B cell (primary cell): ENCODE measurements around the gene CDH18. TPM values are rescaled to one million over a fixed set of nuclear protein-coding genes. Genes with fewer than 3 reads are reported as not detected.

Source experiments
- ATAC-seq: fragments of 200-7000 bp; cut with Tn5 transposase; one replicate; pipeline ENCODE4 v1.10.0; 2021; ENCODE audit warnings: low read depth, mild to moderate bottlenecking, moderate number of reproducible peaks, moderate library complexity
- CTCF ChIA-PET: fragments of 350-600 bp; sonication (Branson Sonifier 250); formaldehyde crosslinking; loops from one replicate; lab custom pipeline; 2021; ENCODE audit warnings: antibody characterized with exemption, inconsistent platforms; lab: Charles Lee
- POLR2A ChIA-PET: fragments of 350-600 bp; sonication (Branson Sonifier 250); formaldehyde crosslinking; loops from one replicate; lab custom pipeline; 2021; ENCODE audit warnings: antibody characterized with exemption; lab: Charles Lee
- DNase-seq: peaks from one replicate; pipeline ENCODE4 v3.0.0; 2013
- H2AFZ ChIP-seq: 2 replicates; pipeline ENCODE4 v1.6.1; 2012; ENCODE audit warnings: mild to moderate bottlenecking, low read depth, low read length; ENCODE audit not compliant: insufficient read depth, poor library complexity, severe bottlenecking
- H3K27ac ChIP-seq, 2 donors: 1 replicate in 1 of 2; 2 replicates in 1 of 2; pipeline ENCODE4 v1.5.1; 2012 to 2013; ENCODE audit warnings: low read length in 2 of 2, mild to moderate bottlenecking in 2 of 2, moderate library complexity in 1 of 2
- H3K27me3 ChIP-seq, 4 experiments: fragments of 200-600 bp in 1 of 4; sonication (generic) in 1 of 4; replicated peaks in 1 of 4; 1 replicate in 2 of 4; 2 replicates in 2 of 4; pipeline versions ENCODE4 v1.6.1 to v1.7.0; 2013 to 2016; ENCODE audit warnings: low read length in 3 of 4, mild to moderate bottlenecking in 2 of 4, mixed read lengths in 1 of 4, moderate library complexity in 1 of 4; ENCODE audit not compliant: insufficient read depth in 4 of 4, control insufficient read depth in 3 of 4; ENCODE audit errors: control extremely low read depth in 1 of 4
- H3K36me3 ChIP-seq, 2 experiments: replicated peaks in 1 of 2; 1 replicate in 1 of 2; 2 replicates in 1 of 2; pipeline versions ENCODE4 v1.6.1 to v1.7.1; 2013; ENCODE audit warnings: low read length in 1 of 2; ENCODE audit not compliant: insufficient read depth in 2 of 2, control insufficient read depth in 1 of 2; ENCODE audit errors: control extremely low read depth in 1 of 2, extremely low read depth in 1 of 2
- H3K4me1 ChIP-seq, 2 donors: fragments of 200-600 bp in 1 of 2; sonication (generic) in 1 of 2; 1 replicate in 1 of 2; 2 replicates in 1 of 2; pipeline versions ENCODE4 v1.5.1 to v1.6.1; 2013 to 2017; ENCODE audit warnings: low read length in 2 of 2; ENCODE audit not compliant: control insufficient read depth in 2 of 2, insufficient read depth in 2 of 2
- H3K4me2 ChIP-seq: replicated peaks from 2 replicates; pipeline ENCODE3; 2012; ENCODE audit warnings: mild to moderate bottlenecking, low read depth, low read length; ENCODE audit not compliant: poor library complexity, severe bottlenecking
- H3K4me3 ChIP-seq, 5 experiments: fragments of 200-600 bp in 1 of 5; sonication (generic) in 1 of 5; 1 replicate in 3 of 5; 2 replicates in 2 of 5; pipeline versions ENCODE4 v1.5.1 to v1.7.0; 2011 to 2016; ENCODE audit warnings: low read length in 4 of 5, mild to moderate bottlenecking in 4 of 5, low read depth in 2 of 5, control low read depth in 1 of 5, moderate library complexity in 1 of 5; ENCODE audit not compliant: insufficient read depth in 1 of 5; ENCODE audit errors: control extremely low read depth in 1 of 5, extremely low read depth in 1 of 5
- H3K79me2 ChIP-seq: fragments of 200-600 bp; sonication (generic); one replicate; pipeline ENCODE4 v1.6.0; 2016; ENCODE audit warnings: low read length; ENCODE audit not compliant: control insufficient read depth, insufficient read depth
- H3K9ac ChIP-seq: fragments of 200-600 bp; sonication (generic); 2 replicates; pipeline ENCODE4 v1.6.1; 2017; ENCODE audit warnings: mild to moderate bottlenecking, low read length, moderate library complexity
- H3K9me3 ChIP-seq, 3 donors: one replicate each; pipeline versions ENCODE4 v1.6.1 to v1.7.1; 2013; ENCODE audit warnings: low read length in 2 of 3; ENCODE audit not compliant: control insufficient read depth in 2 of 3, insufficient read depth in 1 of 3; ENCODE audit errors: control extremely low read depth in 1 of 3
- H4K20me1 ChIP-seq: 2 replicates; pipeline ENCODE4 v1.6.0; 2012; ENCODE audit warnings: mild to moderate bottlenecking, low read length; ENCODE audit not compliant: insufficient read depth, control insufficient read depth, poor library complexity, severe bottlenecking
- H3K27ac Mint-ChIP-seq: one replicate; pipeline ENCODE4 v1.8.0; 2021; ENCODE audit warnings: mixed read lengths
- H3K27me3 Mint-ChIP-seq: one replicate; pipeline ENCODE4 v1.8.0; 2021; ENCODE audit warnings: mixed read lengths
- H3K4me1 Mint-ChIP-seq: one replicate; pipeline ENCODE4 v1.8.0; 2021; ENCODE audit warnings: mixed read lengths
- H3K4me3 Mint-ChIP-seq: one replicate; pipeline ENCODE4 v1.8.0; 2021; ENCODE audit warnings: mixed read lengths
- H3K9me3 Mint-ChIP-seq: one replicate; pipeline ENCODE4 v1.8.0; 2022; ENCODE audit warnings: mixed read lengths; ENCODE audit not compliant: insufficient read depth
- CTCF ChIP-seq: fragments of 200-600 bp; IDR thresholded peaks from one replicate; pipeline ENCODE4 v1.8.0; 2022; ENCODE audit warnings: antibody characterized with exemption, mild to moderate bottlenecking
- EZH2 ChIP-seq: IDR thresholded peaks from 2 replicates; pipeline ENCODE4 v1.6.1; 2012; ENCODE audit warnings: borderline replicate concordance, low read depth, mild to moderate bottlenecking, moderate library complexity, low read length; ENCODE audit not compliant: insufficient read depth, poor library complexity, severe bottlenecking
- WGBS: methylation state at CpG from one replicate; pipeline ENCODE4 v1.1.5; 2013; ENCODE audit warnings: missing lambda C conversion rate; ENCODE audit not compliant: insufficient coverage; 5-methylcytosine and 5-hydroxymethylcytosine counted together
- intact Hi-C: fragments of 100-400 bp; cut with micrococcal nuclease; formaldehyde crosslinking; loops from one replicate; pipeline ENCODE4 v1.10.0; 2022
- polyA plus RNA-seq: library from polyadenylated mRNA; depleted of rRNA; stranded (reverse); fragments of >200 nt; gene quantifications from 2 replicates; pipeline ENCODE4 v1.2.3, GENCODE V29; 2012
- total RNA-seq, 2 donors: library from RNA; stranded (reverse); fragments of 120-200 nt in 1 of 2; gene quantifications; 1 replicate in 1 of 2; 2 replicates in 1 of 2; pipeline versions ENCODE4 v1.2.3 to v1.2.4, GENCODE V29; 2013 to 2022

CDH18 gene
- total and polyA plus RNA-seq, 2 donors (not counting 1 experiment from before 2014, with no cell fraction given) = not detected

GRCh38 chr5:19554524-19554923 lies 433.5 kb downstream of the CDH18 start:
- Mint-ChIP-seq H3K9me3 (peaks cover 6% of the 10 kb centered on the region), H3K4me3 (no peak overlapping the region), H3K4me1 (no peaks in the 10 kb centered on the region), H3K27me3 (no peaks in the 10 kb centered on the region), H3K27ac (no peak overlapping the region)
- no peaks in the 10 kb centered on the region for H4K20me1 ChIP-seq
- no peak overlapping the region for H3K4me2 ChIP-seq
- H3K4me1 ChIP-seq = no peaks in the 10 kb centered on the region
- DNase-seq = no peak
- H2AFZ ChIP-seq = no peak overlapping the region
- ATAC-seq = no peak
- no peaks in the 10 kb centered on the region for H3K79me2 ChIP-seq
- ChIA-PET POLR2A (no interaction called here), CTCF (no interaction called here)
- H3K27me3 ChIP-seq = no peaks in the 10 kb centered on the region
- H3K27ac ChIP-seq = no peak overlapping the region
- no peak overlapping the region for H3K4me3 ChIP-seq
- no peaks in the 10 kb centered on the region for H3K36me3 ChIP-seq
- TF ChIP-seq EZH2 (no peak), CTCF (no peak)
- intact Hi-C loops = no loop called here
- peaks cover 0 to 5% (median 0%) of the 10 kb centered on the region in 3 donors for H3K9me3 ChIP-seq
- H3K9ac ChIP-seq = no peak overlapping the region
- WGBS = no CpG with 5 or more reads among the region's 1 CpG

- Mint-ChIP-seq H3K4me1 (no peaks in the 10 kb centered on the region), H3K27ac (no peak overlapping the region), H3K9me3 (no peaks in the 10 kb centered on the region), H3K27me3 (no peaks in the 10 kb centered on the region), H3K4me3 (no peak overlapping the region)
- no peaks in the 10 kb centered on the region for H3K79me2 ChIP-seq
- WGBS = 85% methylated on average over 2 of the region's 3 CpGs
- CTCF ChIA-PET = no interaction called here
- no peaks in the 10 kb centered on the region for H3K9me3 ChIP-seq
- POLR2A ChIA-PET = no interaction called here
- no peak overlapping the region for H2AFZ ChIP-seq
- intact Hi-C loops = no loop called here
- H3K27ac ChIP-seq = no peak overlapping the region
- H3K27me3 ChIP-seq = no peaks in the 10 kb centered on the region
- no peaks in the 10 kb centered on the region for H3K36me3 ChIP-seq
- no peak for TF ChIP-seq CTCF
- TF ChIP-seq EZH2 = no peak
- no peak overlapping the region for H3K4me2 ChIP-seq
- DNase-seq = no peak
- no peaks in the 10 kb centered on the region for H4K20me1 ChIP-seq
- no peak overlapping the region for H3K4me3 ChIP-seq
- no peak for ATAC-seq
- no peak overlapping the region for H3K9ac ChIP-seq
- H3K4me1 ChIP-seq = no peaks in the 10 kb centered on the region
Measured at GRCh38 chr5:19547640-19548039, 440.4 kb downstream of the CDH18 start.
